Astrocyte (in vitro differentiated cells and primary cell): ENCODE measurements around the gene OR5L2.

Experiments used
- CTCF ChIP-seq: IDR thresholded peaks from 2 replicates; pipeline ENCODE4 v1.5.1; 2011; ENCODE audit warnings: low read depth, mild to moderate bottlenecking, inconsistent platforms, low read length, moderate library complexity; ENCODE audit not compliant: insufficient read depth
- EZH2 ChIP-seq: IDR thresholded peaks from 2 replicates; pipeline ENCODE4 v1.6.1; 2012; ENCODE audit warnings: mild to moderate bottlenecking, low read length, inconsistent platforms; ENCODE audit not compliant: insufficient read depth

DNA sequence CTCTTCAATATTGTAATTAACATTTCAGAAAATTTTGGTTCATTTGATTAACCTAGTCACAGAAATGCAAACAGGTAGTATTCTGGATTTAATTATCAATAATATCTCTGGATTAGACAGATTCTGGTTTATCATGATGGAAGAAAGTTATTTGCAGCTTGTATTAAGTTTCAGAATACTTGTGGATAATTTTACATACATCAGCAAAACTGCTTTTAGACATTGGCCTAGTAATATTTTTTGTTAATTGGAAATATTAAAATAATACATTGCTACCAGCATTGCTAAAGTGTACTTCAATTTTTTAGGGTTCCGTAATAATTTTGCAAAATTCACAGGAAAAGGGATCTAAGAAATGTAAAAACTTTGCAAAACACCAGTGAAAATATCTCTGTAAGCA lies 35.4 kb upstream of the OR5L2 start:
- TF ChIP-seq CTCF: no peak
- TF ChIP-seq EZH2: no peak
